ENCODE data around the gene PLD1. TPM values are rescaled to one million over a fixed set of nuclear protein-coding genes. Genes with fewer than 3 reads are reported as not detected.

The PLD1 gene
- total RNA-seq, 2 donors from 2014 or later = 9.5 to 15.9 TPM

- Histone ChIP-seq H3K4me1 (ENCODE audit: control insufficient read depth, insufficient read depth, low read length) (no peaks in the 10 kb centered on the region), H3K9me3 (ENCODE audit: control insufficient read depth, low read length) (peaks cover 37% of the 10 kb centered on the region), H3K9ac (ENCODE audit: extremely low read depth, low read length, poor library complexity, severe bottlenecking) (no peak overlapping the region), H3K36me3 (ENCODE audit: control insufficient read depth, insufficient read depth, low read length) (no peaks in the 10 kb centered on the region), H3K27ac (ENCODE audit: low read depth, low read length) (no peak overlapping the region), H3K27me3 (ENCODE audit: control insufficient read depth, insufficient read depth, low read length, poor library complexity, severe bottlenecking) (no peaks in the 10 kb centered on the region), H3K4me3 (ENCODE audit: low read length) (peak overlapping the region; percentile 8)
- Mint-ChIP-seq H3K4me3 (no peak overlapping the region), H3K4me1 (peaks cover 18% of the 10 kb centered on the region), H3K9me3 (peaks cover 43% of the 10 kb centered on the region), H3K36me3 (ENCODE audit: low read depth) (peaks cover 9% of the 10 kb centered on the region), H3K27ac (peak overlapping the region; percentile 17), H3K27me3 (ENCODE audit: insufficient read depth) (no peaks in the 10 kb centered on the region)
- 88 to 97% methylated on average over 4 to 6 of the region's 6 CpGs for WGBS, 2 experiments (ENCODE audit: insufficient coverage in 1 of 2, insufficient read length in 1 of 2)
- no peak for DNase-seq
- TF ChIP-seq CTCF (conservative IDR thresholded peaks at IDR 0.05) = no peak
Observed at GRCh38 chr3:171849617-171850319, 39.5 kb upstream of the PLD1 start.

DNA sequence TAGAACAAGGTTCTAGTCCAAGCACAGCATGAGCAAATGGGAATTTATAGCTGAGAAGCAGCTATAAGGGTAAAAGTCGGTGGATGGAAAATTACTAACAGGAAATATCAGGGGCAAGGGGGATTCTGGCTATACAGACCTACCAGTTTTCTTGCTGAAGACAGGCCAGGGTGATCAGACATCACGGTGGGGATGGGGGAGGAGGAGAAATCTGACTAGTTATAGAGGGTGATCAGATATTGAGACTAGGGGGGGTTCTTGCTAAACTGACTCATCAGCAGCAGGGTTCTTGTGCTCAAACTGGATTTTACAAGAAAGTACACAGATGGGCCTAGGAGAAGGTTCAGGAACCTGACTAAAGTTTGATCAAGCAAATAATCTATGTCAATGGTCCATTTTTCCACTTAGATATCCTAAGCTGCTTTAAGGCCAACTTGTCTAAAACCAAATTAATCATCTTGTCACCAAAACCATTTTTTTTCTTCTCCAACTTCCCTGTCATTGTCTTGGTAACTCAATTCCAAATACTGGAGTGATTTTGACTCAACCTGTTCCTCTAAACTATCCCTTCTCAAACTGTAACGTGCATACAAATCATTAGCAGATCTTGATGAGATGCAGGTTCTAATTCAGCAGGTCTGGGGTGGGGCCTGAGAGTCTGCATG is 37.4 kb upstream of the PLD1 start:
- DNase-seq = no peak
- TF ChIP-seq CTCF (conservative IDR thresholded peaks at IDR 0.05) = no peak
- Histone ChIP-seq H3K27me3 (ENCODE audit: control insufficient read depth, insufficient read depth, low read length, poor library complexity, severe bottlenecking) (no peaks in the 10 kb centered on the region), H3K36me3 (ENCODE audit: control insufficient read depth, insufficient read depth, low read length) (no peaks in the 10 kb centered on the region), H3K9me3 (ENCODE audit: control insufficient read depth, low read length) (peaks cover 16% of the 10 kb centered on the region), H3K9ac (ENCODE audit: extremely low read depth, low read length, poor library complexity, severe bottlenecking) (no peak overlapping the region), H3K4me1 (ENCODE audit: control insufficient read depth, insufficient read depth, low read length) (no peaks in the 10 kb centered on the region), H3K4me3 (ENCODE audit: low read length) (no peak overlapping the region), H3K27ac (ENCODE audit: low read depth, low read length) (no peak overlapping the region)
- Mint-ChIP-seq H3K27ac (no peak overlapping the region), H3K9me3 (peaks cover 23% of the 10 kb centered on the region), H3K4me1 (peaks cover 21% of the 10 kb centered on the region), H3K27me3 (ENCODE audit: insufficient read depth) (no peaks in the 10 kb centered on the region), H3K36me3 (ENCODE audit: low read depth) (no peaks in the 10 kb centered on the region), H3K4me3 (no peak overlapping the region)
- 96 to 100% methylated on average over 1 to 3 of the region's 3 CpGs for WGBS, 2 experiments (ENCODE audit: insufficient coverage in 1 of 2, insufficient read length in 1 of 2)

- Mint-ChIP-seq H3K27me3 (ENCODE audit: insufficient read depth) (no peaks in the 10 kb centered on the region), H3K9me3 (peaks cover 17% of the 10 kb centered on the region), H3K27ac (no peak overlapping the region), H3K4me1 (peaks cover 21% of the 10 kb centered on the region), H3K4me3 (no peak overlapping the region), H3K36me3 (ENCODE audit: low read depth) (no peaks in the 10 kb centered on the region)
- no peak overlapping the region for H3K9ac ChIP-seq (ENCODE audit: extremely low read depth, low read length, poor library complexity, severe bottlenecking)
- no peaks in the 10 kb centered on the region for H3K27me3 ChIP-seq (ENCODE audit: control insufficient read depth, insufficient read depth, low read length, poor library complexity, severe bottlenecking)
- peaks cover 10% of the 10 kb centered on the region for H3K9me3 ChIP-seq (ENCODE audit: control insufficient read depth, low read length)
- no peaks in the 10 kb centered on the region for H3K4me1 ChIP-seq (ENCODE audit: control insufficient read depth, insufficient read depth, low read length)
- TF ChIP-seq CTCF (conservative IDR thresholded peaks at IDR 0.05) = no peak
- H3K4me3 ChIP-seq (ENCODE audit: low read length) = no peak overlapping the region
- no peak for DNase-seq
- no peaks in the 10 kb centered on the region for H3K36me3 ChIP-seq (ENCODE audit: control insufficient read depth, insufficient read depth, low read length)
- WGBS, 2 experiments (ENCODE audit: insufficient coverage in 1 of 2, insufficient read length in 1 of 2) = 93 to 97% methylated on average over 6 of the region's 6 CpGs
- H3K27ac ChIP-seq (ENCODE audit: low read depth, low read length) = no peak overlapping the region
Observed at GRCh38 chr3:171847133-171847532, 36.9 kb upstream of the PLD1 start.

All from endodermal cell (in vitro differentiated cells).